ENCODE data around the gene PLOD2.

PLOD2 gene

GRCh38 chr3:146166415-146166821 lies 5.4 kb upstream of the PLOD2 start:
- no peak for DNase-seq (ENCODE audit: low read depth in 2 of 2)

GRCh38 chr3:146165877-146166276 lies 4.9 kb upstream of the PLOD2 start:
- no peak for DNase-seq (ENCODE audit: low read depth in 2 of 2)

GRCh38 chr3:146164971-146165769 lies 4.2 kb upstream of the PLOD2 start:
- no peak for DNase-seq (ENCODE audit: low read depth in 2 of 2)

- DNase-seq (ENCODE audit: low read depth in 2 of 2) = no peak
Observed at GRCh38 chr3:146164506-146164905, 3.5 kb upstream of the PLOD2 start.

- DNase-seq (ENCODE audit: low read depth in 2 of 2) = no peak
Observed at GRCh38 chr3:146164071-146164470, 3.1 kb upstream of the PLOD2 start.

- DNase-seq (ENCODE audit: low read depth in 2 of 2) = no peak
Observed at GRCh38 chr3:146163584-146163983, 2.6 kb upstream of the PLOD2 start.

GRCh38 chr3:146162561-146162960 lies 1.6 kb upstream of the PLOD2 start:
- DNase-seq (ENCODE audit: low read depth in 2 of 2) = no peak

GRCh38 chr3:146161663-146162002 lies 649 bp upstream of the PLOD2 start:
- DNase-seq (ENCODE audit: low read depth in 2 of 2) = no peak

- DNase-seq (ENCODE audit: low read depth in 2 of 2) = no peak
Observed at GRCh38 chr3:146160321-146160963, 542 bp downstream of the PLOD2 start.

- DNase-seq (ENCODE audit: low read depth in 2 of 2) = no peak
Observed at GRCh38 chr3:146159616-146160320, 1.2 kb downstream of the PLOD2 start.

- DNase-seq (ENCODE audit: low read depth in 2 of 2) = no peak
Observed at GRCh38 chr3:146159037-146159436, 1.9 kb downstream of the PLOD2 start.

- DNase-seq (ENCODE audit: low read depth in 2 of 2) = no peak
Observed at GRCh38 chr3:146157325-146158060, 3.5 kb downstream of the PLOD2 start.

- DNase-seq (ENCODE audit: low read depth in 2 of 2) = no peak
Observed at GRCh38 chr3:146156666-146157314, 4.2 kb downstream of the PLOD2 start.

GRCh38 chr3:146156095-146156494 lies 4.9 kb downstream of the PLOD2 start:
- DNase-seq (ENCODE audit: low read depth in 2 of 2) = no peak

GRCh38 chr3:146154995-146155394 lies 6.0 kb downstream of the PLOD2 start:
- DNase-seq (ENCODE audit: low read depth in 2 of 2) = no peak

- no peak for DNase-seq (ENCODE audit: low read depth in 2 of 2)
Observed at GRCh38 chr3:146154316-146154715, 6.7 kb downstream of the PLOD2 start.

- DNase-seq (ENCODE audit: low read depth in 2 of 2) = no peak
Observed at GRCh38 chr3:146153429-146153828, 7.6 kb downstream of the PLOD2 start.

- no peak for DNase-seq (ENCODE audit: low read depth in 2 of 2)
Observed at GRCh38 chr3:146152834-146153233, 8.2 kb downstream of the PLOD2 start.

- DNase-seq (ENCODE audit: low read depth in 2 of 2) = no peak
Observed at GRCh38 chr3:146148468-146148931, 12.5 kb downstream of the PLOD2 start.

GRCh38 chr3:146145642-146146041 lies 15.3 kb downstream of the PLOD2 start:
- DNase-seq (ENCODE audit: low read depth in 2 of 2) = no peak

- no peak for DNase-seq (ENCODE audit: low read depth in 2 of 2)
Observed at GRCh38 chr3:146142757-146143156, 18.2 kb downstream of the PLOD2 start.

All from stimulated activated CD4-positive, alpha-beta T cell treated with anti-CD3 and anti-CD28 coated beads, Interleukin-12 subunit alpha, Interleukin-12 subunit beta, amount 100 ng/mL, for 24 hours (primary cell).